HG03135 (cell line): Measurements from ENCODE around the gene SORL1-AS1.

Experiments used
- ATAC-seq: cut with Tn5 transposase; IDR thresholded peaks from one replicate; pipeline ENCODE4 v1.9.1; 2021; ENCODE audit warnings: mild to moderate bottlenecking, moderate library complexity; ENCODE audit not compliant: unreplicated experiment

Gene SORL1-AS1

DNA sequence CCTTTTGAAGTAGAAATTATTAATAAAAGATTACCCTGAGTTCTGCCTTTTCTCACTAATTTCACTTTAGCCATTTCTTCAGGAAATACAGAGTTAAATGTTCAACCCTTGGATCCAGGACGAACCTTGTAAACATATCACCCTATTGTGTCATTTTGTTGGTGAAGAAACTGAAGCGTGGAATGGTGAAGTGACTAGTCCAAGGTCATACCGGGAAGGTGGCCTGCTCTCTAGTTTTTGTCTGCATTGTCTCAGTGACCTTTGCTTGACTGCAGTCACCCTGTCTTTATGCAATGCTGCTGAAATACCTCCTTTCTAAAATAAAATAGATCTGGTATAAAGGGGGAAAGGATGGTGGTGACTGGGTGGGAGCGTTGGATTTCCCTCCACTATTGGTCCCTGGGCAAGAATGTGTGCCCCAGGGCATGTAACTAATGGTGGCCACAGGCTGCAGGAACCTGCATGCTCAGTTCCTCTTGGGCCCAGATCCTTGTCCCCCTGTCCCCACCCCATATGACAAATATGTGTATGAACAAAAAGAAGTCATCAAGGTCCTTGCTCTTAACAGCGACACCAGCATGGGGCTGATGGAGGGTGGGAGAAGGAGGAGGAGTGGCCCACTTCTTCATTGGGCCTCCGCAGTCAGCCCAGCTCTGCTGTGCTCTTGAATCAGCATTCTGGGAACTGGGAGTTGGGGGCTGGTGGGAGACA lies 977 bp upstream of the SORL1-AS1 start:
- ATAC-seq = no peak

GRCh38 chr11:121451986-121452608 lies 670 bp downstream of the SORL1-AS1 start, which contains the start of gene SORL1:
Gene SORL1, plus strand, starts transcription at chr11:121452314. Its CDS starts 18 bp downstream, at chr11:121452332.
- peak; percentile 53 for ATAC-seq

GRCh38 chr11:121451178-121451985 lies 1.4 kb downstream of the SORL1-AS1 start:
- ATAC-seq = no peak

GRCh38 chr11:121450401-121450800 lies 2.4 kb downstream of the SORL1-AS1 start:
- ATAC-seq = no peak

GRCh38 chr11:121449626-121450025 lies 3.1 kb downstream of the SORL1-AS1 start:
- no peak for ATAC-seq

DNA sequence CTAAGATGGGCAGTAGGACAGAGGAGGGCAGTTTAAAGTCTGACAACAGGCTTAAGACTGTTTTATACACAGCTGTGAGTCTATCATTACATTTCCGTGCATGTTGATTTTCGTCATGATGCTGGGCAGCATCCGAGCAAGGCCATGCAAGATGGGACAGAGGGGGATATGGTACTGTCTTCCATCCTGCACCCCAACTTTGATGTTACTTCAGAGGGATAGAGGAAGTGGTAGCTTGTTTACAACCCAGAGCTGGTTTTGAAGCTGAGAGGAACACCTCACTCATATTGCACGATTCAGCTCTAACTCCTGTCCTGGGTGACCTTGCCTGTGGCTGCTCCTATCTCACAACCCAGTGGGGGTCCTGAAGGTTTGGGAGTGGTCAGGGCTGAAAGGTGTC lies 3.6 kb downstream of the SORL1-AS1 start:
- ATAC-seq = no peak

DNA sequence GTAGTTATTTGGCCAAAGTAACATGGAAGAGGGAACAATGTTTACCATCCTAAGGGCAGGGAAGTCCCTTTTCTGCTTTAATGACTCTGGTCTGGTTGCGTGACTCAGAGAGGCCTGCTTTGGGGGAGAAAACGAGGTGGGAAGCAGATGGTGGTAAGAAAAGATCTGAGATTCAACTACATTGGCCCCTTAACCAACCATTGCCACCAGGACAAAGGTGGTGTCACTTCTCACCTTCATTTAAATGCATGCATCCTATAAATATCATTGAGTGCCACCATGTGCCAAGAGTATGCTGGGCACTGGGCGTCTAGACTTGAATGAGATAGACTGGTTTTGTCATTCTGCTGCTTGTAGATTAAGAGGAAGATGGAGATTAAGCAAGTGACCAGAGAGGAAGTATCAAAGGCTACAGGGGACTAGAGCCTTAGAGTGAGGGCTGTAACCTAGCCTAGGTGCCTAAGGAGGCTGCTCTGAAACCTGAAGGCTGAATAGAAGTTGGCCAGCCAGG lies 4.3 kb downstream of the SORL1-AS1 start:
- ATAC-seq = no peak

DNA sequence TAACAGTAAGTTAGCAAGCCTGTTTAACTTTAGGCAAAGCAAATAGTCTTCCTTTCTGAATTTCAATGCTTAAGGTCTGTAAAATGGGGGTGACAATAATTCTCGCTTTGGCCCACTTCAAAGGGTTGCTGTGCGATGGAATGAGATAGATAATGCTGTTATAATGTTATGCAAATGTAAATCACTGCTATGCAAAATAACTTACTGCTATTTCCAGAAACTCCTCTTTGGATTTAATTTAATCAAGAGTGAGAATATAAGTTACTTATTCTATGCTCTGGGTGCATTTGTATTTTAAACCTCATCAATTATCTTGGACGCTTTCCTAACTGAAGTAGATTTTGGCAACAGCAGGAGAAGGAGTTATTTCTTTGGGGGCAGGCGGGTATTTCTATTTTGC lies 4.8 kb downstream of the SORL1-AS1 start:
- no peak for ATAC-seq

- ATAC-seq = no peak
These were observed 6.0 kb downstream of the SORL1-AS1 start for GRCh38 chr11:121446752-121447156.

DNA sequence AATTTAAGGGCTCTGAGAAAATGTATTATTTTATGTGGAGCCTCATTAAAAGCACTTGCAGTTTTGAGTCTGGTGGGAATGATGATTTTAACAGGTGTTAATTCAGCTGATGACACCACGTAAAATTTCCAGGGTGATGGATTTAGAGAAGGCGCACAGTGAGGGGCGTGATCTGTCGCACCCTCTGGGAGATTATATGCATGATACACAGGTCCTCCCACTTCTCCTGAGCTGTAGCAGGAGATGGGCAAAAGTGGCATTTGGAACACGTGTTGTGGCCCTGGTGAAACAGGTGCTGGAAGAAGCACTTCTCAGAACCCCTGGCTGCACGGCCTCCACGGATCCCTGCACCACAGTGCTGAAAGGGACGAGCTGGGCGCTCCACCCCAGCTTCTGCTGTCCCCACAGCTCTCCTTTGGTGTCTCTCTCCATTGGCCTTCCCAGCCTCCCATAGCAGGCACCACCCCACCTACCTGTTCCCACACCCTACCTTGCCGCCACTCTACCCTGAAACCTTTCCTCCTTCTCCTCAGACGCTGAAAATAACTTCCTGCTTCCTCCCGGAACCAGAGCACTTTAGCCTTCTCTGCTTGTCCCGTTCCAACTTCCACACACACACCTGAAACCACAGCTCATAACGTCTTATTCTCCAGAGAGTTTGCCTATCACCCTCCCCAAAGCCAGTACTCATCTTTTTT lies 7.5 kb downstream of the SORL1-AS1 start:
- ATAC-seq = no peak

DNA sequence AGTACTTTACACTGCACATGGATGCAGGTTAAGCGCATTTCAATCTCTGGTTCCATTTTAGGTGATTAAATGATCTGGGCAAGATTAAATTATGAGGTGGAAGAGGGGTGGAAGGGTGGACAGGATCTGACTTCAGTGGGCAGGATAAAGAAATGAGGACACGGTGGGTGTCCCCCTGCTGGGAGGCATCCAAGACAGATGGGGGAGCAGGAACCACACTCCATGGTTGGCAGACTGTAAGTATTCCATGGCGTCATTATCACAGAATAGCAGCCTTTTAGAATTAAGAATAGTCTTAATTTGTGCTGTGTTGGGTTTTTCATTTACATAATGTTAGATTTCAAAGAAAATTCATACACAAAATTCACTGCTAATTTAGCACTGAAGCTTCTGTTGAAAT lies 8.2 kb downstream of the SORL1-AS1 start:
- no peak for ATAC-seq

DNA sequence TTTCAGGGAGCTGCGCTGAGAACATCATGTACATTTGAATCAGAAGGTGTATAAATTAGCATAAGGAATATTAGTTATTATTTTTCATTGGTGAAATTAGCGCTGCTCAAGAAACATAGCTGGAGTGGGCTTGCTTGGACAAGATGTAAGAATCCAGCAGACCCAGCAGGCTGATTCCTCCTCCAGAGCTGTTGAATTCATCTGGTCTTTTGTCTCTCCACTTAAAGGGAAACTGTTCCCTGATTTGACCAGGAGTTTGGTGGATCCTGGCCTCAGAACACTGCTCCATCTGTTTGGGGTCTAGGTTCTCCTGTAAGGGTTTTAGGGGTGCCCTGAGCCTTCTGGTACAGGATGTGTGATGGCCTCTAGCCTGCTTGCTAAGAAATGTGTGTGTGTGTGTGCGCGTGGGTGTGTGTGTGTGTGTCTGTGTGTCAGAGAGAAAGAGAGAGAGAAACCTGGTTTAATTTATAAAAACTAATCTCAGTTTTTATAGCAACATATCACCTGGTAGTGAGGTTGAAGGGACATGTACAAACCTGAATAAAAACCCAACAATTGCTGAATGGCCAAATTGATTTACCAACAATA lies 9.0 kb downstream of the SORL1-AS1 start:
- no peak for ATAC-seq

- no peak for ATAC-seq
These were observed 11.2 kb downstream of the SORL1-AS1 start for GRCh38 chr11:121441521-121441920.

DNA sequence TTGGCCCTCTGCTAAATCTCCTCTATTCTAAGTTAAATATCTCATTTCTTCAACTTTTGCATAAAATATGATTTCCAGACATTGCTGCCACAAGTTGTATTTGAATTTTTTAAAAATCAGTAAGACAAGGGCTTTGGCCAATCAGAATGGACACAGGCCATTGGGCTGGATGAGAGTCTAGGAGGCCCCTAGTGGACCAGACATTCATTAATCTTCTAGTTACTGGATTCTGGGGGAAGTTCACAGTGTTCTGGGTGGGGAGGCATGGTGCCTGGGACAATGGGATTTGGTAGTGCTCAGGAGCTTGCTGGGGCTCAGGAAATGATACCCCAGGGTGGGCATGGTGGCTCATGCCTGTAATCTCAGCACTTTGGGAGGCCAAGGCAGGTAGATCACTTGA lies 13.0 kb downstream of the SORL1-AS1 start:
- ATAC-seq = no peak

DNA sequence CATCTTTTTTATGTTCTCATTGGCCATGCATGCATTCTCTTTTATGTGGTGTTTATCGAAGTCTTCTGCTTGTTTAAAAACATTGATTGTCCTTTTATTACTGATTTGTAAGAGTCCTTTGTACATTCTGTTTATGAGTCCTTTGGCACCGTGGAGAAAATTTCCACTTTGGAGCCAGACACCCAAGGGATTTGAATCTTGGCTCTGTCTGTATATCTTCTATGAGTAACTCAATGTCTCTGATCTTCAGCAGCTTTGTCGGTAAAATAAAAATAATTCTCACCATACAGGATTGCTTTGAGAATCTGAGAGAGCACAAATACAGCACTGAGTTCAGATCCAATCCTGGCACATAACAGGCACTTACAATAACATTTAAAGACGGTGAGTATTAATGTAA lies 13.4 kb downstream of the SORL1-AS1 start:
- ATAC-seq = no peak

GRCh38 chr11:121437686-121438078 lies 15.1 kb downstream of the SORL1-AS1 start:
- no peak for ATAC-seq

GRCh38 chr11:121437018-121437685 lies 15.6 kb downstream of the SORL1-AS1 start:
- ATAC-seq = no peak

DNA sequence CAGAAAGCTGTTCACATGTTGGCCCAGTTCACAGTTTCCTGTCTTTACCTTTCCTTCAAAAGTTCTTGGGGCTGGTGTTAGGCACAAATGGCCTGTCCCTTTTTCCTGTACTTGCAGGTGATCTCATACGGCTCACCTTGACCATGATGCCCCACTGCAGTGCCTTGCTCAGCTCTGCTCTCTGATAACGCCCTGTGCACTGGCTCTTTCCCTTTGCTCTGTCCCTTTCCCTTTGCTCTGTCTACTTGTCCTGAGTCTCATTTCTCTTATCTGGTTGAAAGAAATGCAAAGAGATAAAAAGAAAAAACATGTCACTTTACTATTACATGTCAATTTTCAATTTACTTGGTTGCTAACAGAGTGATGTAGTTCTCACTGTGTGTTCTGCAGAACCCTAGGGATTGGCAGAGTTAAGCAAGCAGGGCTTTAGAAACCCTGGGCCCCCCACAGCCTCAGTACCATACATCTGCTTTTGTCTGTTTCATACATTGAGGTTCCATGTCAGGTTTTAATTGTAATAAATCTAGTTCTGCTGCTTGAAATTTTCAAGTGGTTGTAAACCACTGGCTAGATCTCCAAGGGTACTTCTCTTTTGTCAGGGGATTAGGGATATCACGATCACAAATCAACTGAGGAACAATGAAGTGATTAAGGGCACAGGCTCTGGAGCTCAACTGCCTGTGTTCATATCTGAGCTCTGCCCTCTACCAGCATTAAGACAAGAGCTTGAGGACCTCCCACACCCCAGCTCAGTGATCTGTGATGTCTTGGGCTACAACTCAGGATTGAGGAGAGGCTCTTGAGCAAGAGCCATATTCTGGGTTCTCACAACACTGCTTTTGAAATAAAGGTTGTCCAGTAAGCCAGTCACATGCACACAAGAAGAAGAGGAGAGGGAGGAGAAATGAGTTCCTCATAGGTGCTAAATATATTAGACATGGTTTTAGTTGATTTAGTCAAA lies 16.9 kb downstream of the SORL1-AS1 start:
- no peak for ATAC-seq

- ATAC-seq = no peak
These were observed 17.6 kb downstream of the SORL1-AS1 start for GRCh38 chr11:121435132-121435531.
